GM12878 (cell line): ENCODE results near the gene ZNF350. TPM values are rescaled to one million over a fixed set of nuclear protein-coding genes. Genes with fewer than 3 reads are reported as not detected.

Source experiments
- ATAC-seq: fragments of 200-7000 bp; cut with Tn5 transposase; 3 replicates; pipeline ENCODE4 v1.9.1; 2020; ENCODE audit warnings: mild to moderate bottlenecking, moderate library complexity
- BruUV-seq: library from RNA; stranded (reverse); fragments of 400-500 nt; replicated peaks from 2 replicates; lab custom pipeline; 2021; lab: Mats Ljungman, UMichigan
- CTCF ChIA-PET: fragments of 300-600 bp; sonication (Branson Sonifier 250); formaldehyde crosslinking; extraction: SDS; loops from one replicate; lab custom pipeline; 2021; ENCODE audit warnings: inconsistent platforms; lab: Yijun Ruan, JAX
- POLR2A ChIA-PET: fragments of 350-600 bp; formaldehyde crosslinking; extraction: SDS; loops from one replicate; lab custom pipeline; 2021; ENCODE audit warnings: inconsistent platforms; lab: Charles Lee
- RAD21 ChIA-PET: fragments of 300-600 bp; sonication (Branson Sonifier 250); formaldehyde crosslinking; loops from one replicate; lab custom pipeline; 2023; ENCODE audit warnings: antibody characterized with exemption; ENCODE audit not compliant: unreplicated experiment; lab: Charles Lee
- SMC1A ChIA-PET: fragments of 300-600 bp; sonication (Branson Sonifier 250); formaldehyde crosslinking; loops from one replicate; lab custom pipeline; 2023; ENCODE audit not compliant: unreplicated experiment, uncharacterized antibody; lab: Charles Lee
- DNase-seq: peaks from one replicate; pipeline ENCODE4 v3.0.0-alpha.2; 2011; ENCODE audit warnings: low read depth, low spot score
- FAIRE-seq: peaks from 3 replicates; lab custom pipeline; 2011; peaks lifted over from hg19 to GRCh38; lab: Jason Lieb, UNC
- H2AFZ ChIP-seq: 2 replicates; pipeline ENCODE4 v1.6.0; 2011; ENCODE audit warnings: low read depth, low read length, control low read depth; ENCODE audit not compliant: control insufficient read depth
- H3K27ac ChIP-seq: 2 replicates; pipeline ENCODE4 v1.5.1; 2011; ENCODE audit warnings: control low read depth; ENCODE audit not compliant: control insufficient read depth, insufficient read depth
- H3K27me3 ChIP-seq, 2 experiments: replicated peaks in 1 of 2; 2 replicates each; pipeline versions ENCODE4 v1.6.0 to v1.6.1; 2011; ENCODE audit warnings: low read length in 1 of 2; ENCODE audit not compliant: control insufficient read depth in 2 of 2, insufficient read depth in 2 of 2
- H3K36me3 ChIP-seq, 2 experiments: 2 replicates each; pipeline ENCODE4 v1.5.1; 2011; ENCODE audit warnings: low read length in 1 of 2; ENCODE audit not compliant: control insufficient read depth in 2 of 2, insufficient read depth in 2 of 2
- H3K4me1 ChIP-seq: 2 replicates; pipeline ENCODE4 v1.6.1; 2011; ENCODE audit warnings: mild to moderate bottlenecking, low read length, moderate library complexity, mixed read lengths; ENCODE audit not compliant: control insufficient read depth, insufficient read depth
- H3K4me2 ChIP-seq: 2 replicates; pipeline ENCODE4 v1.6.0; 2011; ENCODE audit warnings: control low read depth; ENCODE audit not compliant: control insufficient read depth, insufficient read depth
- H3K4me3 ChIP-seq: fragments of 200-600 bp; sonication (generic); 2 replicates; pipeline ENCODE4 v1.5.1; 2016
- H3K79me2 ChIP-seq: 2 replicates; pipeline ENCODE4 v1.6.0; 2011; ENCODE audit warnings: low read length; ENCODE audit not compliant: control insufficient read depth, insufficient read depth
- H3K9ac ChIP-seq: 2 replicates; pipeline ENCODE4 v1.8.0; 2011; ENCODE audit warnings: low read length, control low read depth, mixed read lengths; ENCODE audit not compliant: control insufficient read depth, insufficient read depth
- H3K9me3 ChIP-seq: replicated peaks from 3 replicates; pipeline ENCODE4 v1.5.1; 2011; ENCODE audit warnings: mild to moderate bottlenecking, low read length; ENCODE audit not compliant: control insufficient read depth, insufficient read depth
- H4K20me1 ChIP-seq: 2 replicates; pipeline ENCODE4 v1.6.0; 2011; ENCODE audit not compliant: control insufficient read depth, insufficient read depth
- CBFB ChIP-seq: IDR thresholded peaks from 2 replicates; pipeline ENCODE4 v1.6.1; 2016; ENCODE audit warnings: antibody characterized with exemption, low read depth
- EED ChIP-seq: sonication (generic); IDR thresholded peaks from 2 replicates; pipeline ENCODE4 v1.6.1; 2016; ENCODE audit warnings: antibody characterized with exemption, low read depth
- HDAC6 ChIP-seq: fragments of 200-600 bp; sonication (generic); IDR thresholded peaks from one replicate; pipeline ENCODE4 v1.8.0; 2017; ENCODE audit warnings: antibody characterized with exemption; ENCODE audit not compliant: unreplicated experiment
- MYC ChIP-seq: IDR thresholded peaks from 2 replicates; pipeline ENCODE4 v1.6.1; 2011; ENCODE audit warnings: mild to moderate bottlenecking, low read length, moderate library complexity, inconsistent platforms; ENCODE audit not compliant: insufficient read depth, insufficient replicate concordance, insufficient read length, severe bottlenecking
- NFXL1 ChIP-seq: fragments of 450-650 bp; IDR thresholded peaks from 2 replicates; pipeline ENCODE4 v1.6.1; 2017; ENCODE audit warnings: antibody characterized with exemption, mild to moderate bottlenecking, borderline replicate concordance
- NKRF ChIP-seq: fragments of 450-650 bp; conservative IDR thresholded peaks from 2 replicates; pipeline ENCODE4 v1.6.1; 2017; ENCODE audit warnings: mild to moderate bottlenecking, moderate library complexity
- RAD21 ChIP-seq: IDR thresholded peaks from 2 replicates; pipeline ENCODE4 v1.6.1; 2011; ENCODE audit warnings: mild to moderate bottlenecking, low read depth, low read length, moderate library complexity; ENCODE audit not compliant: insufficient read depth
- SRF ChIP-seq, 2 experiments: IDR thresholded peaks; 2 replicates each; pipeline ENCODE4 v1.6.1; 2011; ENCODE audit warnings: low read depth in 2 of 2, low read length in 2 of 2, mild to moderate bottlenecking in 1 of 2, moderate library complexity in 1 of 2
- ZNF24 ChIP-seq: fragments of 450-650 bp; IDR thresholded peaks from 2 replicates; pipeline ENCODE4 v1.6.1; 2017; ENCODE audit warnings: antibody characterized with exemption, mild to moderate bottlenecking
- WGBS: methylation state at CpG from one replicate; pipeline ENCODE4 v1.1.6; 2016; ENCODE audit warnings: low lambda C conversion rate; ENCODE audit not compliant: insufficient replicate concordance, insufficient coverage; ENCODE audit errors: missing lambda C conversion rate; 5-methylcytosine and 5-hydroxymethylcytosine counted together
- in situ Hi-C: fragments of 300-500 bp; cut with MboI; formaldehyde crosslinking; loops from 9 replicates; pipeline ENCODE4 v1.14.3; 2018; ENCODE audit warnings: mixed read lengths
- intact Hi-C: fragments of 100-400 bp; cut with micrococcal nuclease; formaldehyde crosslinking; loops from one replicate; pipeline ENCODE4 v1.14.2; 2022; ENCODE audit not compliant: unreplicated experiment
- polyA plus RNA-seq, 11 experiments: library from polyadenylated mRNA; depleted of rRNA in 4 of 11; unstranded in 6 of 11; stranded (reverse) in 5 of 11; fragments of >200 nt; fragmentation: Nextera tagmentation in 4 of 11; fragmentation: Illumina TruSeq in 1 of 11; extraction: Ambion mirVana in 4 of 11; extraction: Trizol in 1 of 11; gene quantifications; 1 replicate in 1 of 11; 2 replicates in 10 of 11; pipeline versions ENCODE4 v1.2.1 to v1.2.3, GENCODE V29; 2011 to 2016; ENCODE audit warnings: inconsistent platforms in 2 of 11, missing spikeins in 2 of 11, low read depth in 1 of 11
- total RNA-seq, 4 experiments: library from RNA; depleted of rRNA in 3 of 4; stranded (reverse); fragments of >200 nt in 3 of 4; fragmentation: Illumina TruSeq in 1 of 4; extraction: Trizol in 1 of 4; gene quantifications; 2 replicates each; pipeline versions ENCODE4 v1.2.1 to v1.2.3, GENCODE V29; 2013 to 2021
- TF ChIP-seq, protein P1 (sequence below): fragments of 450-650 bp; formaldehyde crosslinking; IDR thresholded peaks from 2 replicates; pipeline ENCODE4 v1.4.0; 2020; ENCODE audit warnings: mild to moderate bottlenecking, moderate library complexity
- TF ChIP-seq, protein P2 (sequence below): fragments of 150-350 bp; IDR thresholded peaks from 2 replicates; pipeline ENCODE4 v1.6.1; 2014; ENCODE audit warnings: mild to moderate bottlenecking, low read depth, low read length
- TF ChIP-seq, protein P3 (sequence below): fragments of 450-650 bp; IDR thresholded peaks from 2 replicates; pipeline ENCODE4 v1.6.1; 2017; ENCODE audit warnings: mild to moderate bottlenecking, moderate library complexity

ZNF350 gene
- total and polyA plus RNA-seq, 10 of the 15 experiments (the other 5 are each of a cell fraction or from before 2014, with no cell fraction given): 6.4 to 11.8 (median 10.0) TPM

- 96% methylated on average over 4 of the region's 4 CpGs for WGBS
- in situ Hi-C loops: no loop called here
- peaks cover 51% of the 10 kb centered on the region for H3K9me3 ChIP-seq
- CTCF ChIA-PET: no interaction called here
- no peak for FAIRE-seq
- RAD21 ChIA-PET: no interaction called here
- DNase-seq: no peak
- H3K79me2 ChIP-seq: no peaks in the 10 kb centered on the region
- POLR2A ChIA-PET: no interaction called here
- H3K27me3 ChIP-seq: no peaks in the 10 kb centered on the region
- no peak overlapping the region for H2AFZ ChIP-seq
- ATAC-seq: no peak
- H3K27ac ChIP-seq: no peak overlapping the region
- no peaks in the 10 kb centered on the region for H3K4me1 ChIP-seq
- no peaks in the 10 kb centered on the region for H4K20me1 ChIP-seq
- peaks cover 4 to 52% of the 10 kb centered on the region in 2 experiments for H3K36me3 ChIP-seq
- no TSS peak for BruUV-seq
- intact Hi-C loops: no loop called here
- H3K9ac ChIP-seq: no peak overlapping the region
- no peak overlapping the region for H3K4me2 ChIP-seq
- no peak overlapping the region for H3K4me3 ChIP-seq
- SMC1A ChIA-PET: no interaction called here
- TF ChIP-seq, protein P1, sequence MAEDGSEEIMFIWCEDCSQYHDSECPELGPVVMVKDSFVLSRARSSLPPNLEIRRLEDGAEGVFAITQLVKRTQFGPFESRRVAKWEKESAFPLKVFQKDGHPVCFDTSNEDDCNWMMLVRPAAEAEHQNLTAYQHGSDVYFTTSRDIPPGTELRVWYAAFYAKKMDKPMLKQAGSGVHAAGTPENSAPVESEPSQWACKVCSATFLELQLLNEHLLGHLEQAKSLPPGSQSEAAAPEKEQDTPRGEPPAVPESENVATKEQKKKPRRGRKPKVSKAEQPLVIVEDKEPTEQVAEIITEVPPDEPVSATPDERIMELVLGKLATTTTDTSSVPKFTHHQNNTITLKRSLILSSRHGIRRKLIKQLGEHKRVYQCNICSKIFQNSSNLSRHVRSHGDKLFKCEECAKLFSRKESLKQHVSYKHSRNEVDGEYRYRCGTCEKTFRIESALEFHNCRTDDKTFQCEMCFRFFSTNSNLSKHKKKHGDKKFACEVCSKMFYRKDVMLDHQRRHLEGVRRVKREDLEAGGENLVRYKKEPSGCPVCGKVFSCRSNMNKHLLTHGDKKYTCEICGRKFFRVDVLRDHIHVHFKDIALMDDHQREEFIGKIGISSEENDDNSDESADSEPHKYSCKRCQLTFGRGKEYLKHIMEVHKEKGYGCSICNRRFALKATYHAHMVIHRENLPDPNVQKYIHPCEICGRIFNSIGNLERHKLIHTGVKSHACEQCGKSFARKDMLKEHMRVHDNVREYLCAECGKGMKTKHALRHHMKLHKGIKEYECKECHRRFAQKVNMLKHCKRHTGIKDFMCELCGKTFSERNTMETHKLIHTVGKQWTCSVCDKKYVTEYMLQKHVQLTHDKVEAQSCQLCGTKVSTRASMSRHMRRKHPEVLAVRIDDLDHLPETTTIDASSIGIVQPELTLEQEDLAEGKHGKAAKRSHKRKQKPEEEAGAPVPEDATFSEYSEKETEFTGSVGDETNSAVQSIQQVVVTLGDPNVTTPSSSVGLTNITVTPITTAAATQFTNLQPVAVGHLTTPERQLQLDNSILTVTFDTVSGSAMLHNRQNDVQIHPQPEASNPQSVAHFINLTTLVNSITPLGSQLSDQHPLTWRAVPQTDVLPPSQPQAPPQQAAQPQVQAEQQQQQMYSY (CRISPR knock-in tag): no peak
- no peak for TF ChIP-seq HDAC6
- TF ChIP-seq, protein P2, sequence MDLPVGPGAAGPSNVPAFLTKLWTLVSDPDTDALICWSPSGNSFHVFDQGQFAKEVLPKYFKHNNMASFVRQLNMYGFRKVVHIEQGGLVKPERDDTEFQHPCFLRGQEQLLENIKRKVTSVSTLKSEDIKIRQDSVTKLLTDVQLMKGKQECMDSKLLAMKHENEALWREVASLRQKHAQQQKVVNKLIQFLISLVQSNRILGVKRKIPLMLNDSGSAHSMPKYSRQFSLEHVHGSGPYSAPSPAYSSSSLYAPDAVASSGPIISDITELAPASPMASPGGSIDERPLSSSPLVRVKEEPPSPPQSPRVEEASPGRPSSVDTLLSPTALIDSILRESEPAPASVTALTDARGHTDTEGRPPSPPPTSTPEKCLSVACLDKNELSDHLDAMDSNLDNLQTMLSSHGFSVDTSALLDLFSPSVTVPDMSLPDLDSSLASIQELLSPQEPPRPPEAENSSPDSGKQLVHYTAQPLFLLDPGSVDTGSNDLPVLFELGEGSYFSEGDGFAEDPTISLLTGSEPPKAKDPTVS: no peak
- TF ChIP-seq CBFB: no peak
- TF ChIP-seq RAD21: no peak
- no peak for TF ChIP-seq NKRF
- TF ChIP-seq NFXL1: no peak
- TF ChIP-seq, protein P3, sequence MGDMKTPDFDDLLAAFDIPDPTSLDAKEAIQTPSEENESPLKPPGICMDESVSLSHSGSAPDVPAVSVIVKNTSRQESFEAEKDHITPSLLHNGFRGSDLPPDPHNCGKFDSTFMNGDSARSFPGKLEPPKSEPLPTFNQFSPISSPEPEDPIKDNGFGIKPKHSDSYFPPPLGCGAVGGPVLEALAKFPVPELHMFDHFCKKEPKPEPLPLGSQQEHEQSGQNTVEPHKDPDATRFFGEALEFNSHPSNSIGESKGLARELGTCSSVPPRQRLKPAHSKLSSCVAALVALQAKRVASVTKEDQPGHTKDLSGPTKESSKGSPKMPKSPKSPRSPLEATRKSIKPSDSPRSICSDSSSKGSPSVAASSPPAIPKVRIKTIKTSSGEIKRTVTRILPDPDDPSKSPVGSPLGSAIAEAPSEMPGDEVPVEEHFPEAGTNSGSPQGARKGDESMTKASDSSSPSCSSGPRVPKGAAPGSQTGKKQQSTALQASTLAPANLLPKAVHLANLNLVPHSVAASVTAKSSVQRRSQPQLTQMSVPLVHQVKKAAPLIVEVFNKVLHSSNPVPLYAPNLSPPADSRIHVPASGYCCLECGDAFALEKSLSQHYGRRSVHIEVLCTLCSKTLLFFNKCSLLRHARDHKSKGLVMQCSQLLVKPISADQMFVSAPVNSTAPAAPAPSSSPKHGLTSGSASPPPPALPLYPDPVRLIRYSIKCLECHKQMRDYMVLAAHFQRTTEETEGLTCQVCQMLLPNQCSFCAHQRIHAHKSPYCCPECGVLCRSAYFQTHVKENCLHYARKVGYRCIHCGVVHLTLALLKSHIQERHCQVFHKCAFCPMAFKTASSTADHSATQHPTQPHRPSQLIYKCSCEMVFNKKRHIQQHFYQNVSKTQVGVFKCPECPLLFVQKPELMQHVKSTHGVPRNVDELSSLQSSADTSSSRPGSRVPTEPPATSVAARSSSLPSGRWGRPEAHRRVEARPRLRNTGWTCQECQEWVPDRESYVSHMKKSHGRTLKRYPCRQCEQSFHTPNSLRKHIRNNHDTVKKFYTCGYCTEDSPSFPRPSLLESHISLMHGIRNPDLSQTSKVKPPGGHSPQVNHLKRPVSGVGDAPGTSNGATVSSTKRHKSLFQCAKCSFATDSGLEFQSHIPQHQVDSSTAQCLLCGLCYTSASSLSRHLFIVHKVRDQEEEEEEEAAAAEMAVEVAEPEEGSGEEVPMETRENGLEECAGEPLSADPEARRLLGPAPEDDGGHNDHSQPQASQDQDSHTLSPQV: no peak
- no peak for TF ChIP-seq MYC
- no peak for TF ChIP-seq EED
- TF ChIP-seq ZNF24: no peak
- TF ChIP-seq SRF (IDR thresholded peaks at IDR 0.05; ENCODE audit: low read depth in 2 of 2, low read length in 2 of 2): no peak
Measured at GRCh38 chr19:52020506-52020905, 33.9 kb upstream of the ZNF350 start.
